MM.1S (cell line): ENCODE results near the gene DPY19L3.

Experiments used
- DNase-seq: peaks from one replicate; pipeline ENCODE4 v3.0.0-alpha.2; 2015
- H2AFZ ChIP-seq: fragments of 300-600 bp; sonication (generic); 2 replicates; pipeline ENCODE4 v1.6.0; 2016; ENCODE audit warnings: antibody characterized with exemption, low read length
- H3F3A ChIP-seq: fragments of 300-600 bp; sonication (generic); 2 replicates; pipeline ENCODE4 v1.6.1; 2016; ENCODE audit warnings: mild to moderate bottlenecking, antibody characterized with exemption, low read length, moderate library complexity, mixed read lengths; ENCODE audit not compliant: insufficient read depth
- H3K27ac ChIP-seq: fragments of 300-600 bp; sonication (generic); 2 replicates; pipeline ENCODE4 v1.5.1; 2016; ENCODE audit warnings: mild to moderate bottlenecking, low read length
- H3K27me3 ChIP-seq: fragments of 300-600 bp; sonication (generic); replicated peaks from 2 replicates; pipeline ENCODE4 v1.6.0; 2016; ENCODE audit warnings: low read length; ENCODE audit not compliant: insufficient read depth
- H3K36me3 ChIP-seq: fragments of 300-600 bp; sonication (generic); replicated peaks from 2 replicates; pipeline ENCODE4 v1.6.1; 2016; ENCODE audit warnings: mild to moderate bottlenecking, low read length, mixed read lengths; ENCODE audit not compliant: insufficient read depth
- H3K4me1 ChIP-seq: fragments of 300-600 bp; sonication (generic); 2 replicates; pipeline ENCODE4 v1.6.1; 2016; ENCODE audit warnings: low read length, mixed read lengths
- H3K4me2 ChIP-seq: fragments of 300-600 bp; sonication (generic); 2 replicates; pipeline ENCODE4 v1.6.0; 2016; ENCODE audit warnings: low read depth, low read length
- H3K4me3 ChIP-seq: fragments of 300-600 bp; sonication (generic); 2 replicates; pipeline ENCODE4 v1.5.1; 2016; ENCODE audit warnings: low read length, mixed read lengths
- H3K79me2 ChIP-seq: fragments of 300-600 bp; sonication (generic); 2 replicates; pipeline ENCODE4 v1.6.1; 2016; ENCODE audit warnings: mixed run types, low read length, mixed read lengths
- H3K9ac ChIP-seq: fragments of 300-600 bp; sonication (generic); 2 replicates; pipeline ENCODE4 v1.6.1; 2016; ENCODE audit warnings: low read length, mixed read lengths
- H3K9me2 ChIP-seq: fragments of 300-600 bp; sonication (generic); replicated peaks from 2 replicates; pipeline ENCODE4 v1.6.1; 2016; ENCODE audit warnings: mild to moderate bottlenecking, low read length, mixed read lengths; ENCODE audit not compliant: insufficient read depth
- H3K9me3 ChIP-seq: fragments of 300-600 bp; sonication (generic); replicated peaks from 2 replicates; pipeline ENCODE4 v1.6.1; 2016; ENCODE audit warnings: mild to moderate bottlenecking, low read length, mixed read lengths; ENCODE audit not compliant: insufficient read depth
- H4K20me1 ChIP-seq: fragments of 300-600 bp; sonication (generic); 2 replicates; pipeline ENCODE4 v1.6.1; 2016; ENCODE audit warnings: mild to moderate bottlenecking, low read length, moderate library complexity, mixed read lengths; ENCODE audit not compliant: insufficient read depth
- CTCF ChIP-seq: fragments of 300-600 bp; sonication (generic); IDR thresholded peaks from 2 replicates; pipeline ENCODE4 v1.5.1; 2016; ENCODE audit warnings: antibody characterized with exemption, low read length, mixed read lengths
- EZH2 ChIP-seq: fragments of 300-600 bp; sonication (generic); optimal IDR thresholded peaks from 2 replicates; pipeline ENCODE3; 2017; ENCODE audit warnings: low read depth, mild to moderate bottlenecking, antibody characterized with exemption, low read length, mixed read lengths
- EZH2phosphoT487 ChIP-seq: fragments of 300-600 bp; sonication (generic); IDR thresholded peaks from 2 replicates; pipeline ENCODE4 v1.6.1; 2018; ENCODE audit warnings: antibody characterized with exemption, low read length

DPY19L3 gene

GRCh38 chr19:32457571-32458158 lies 52.1 kb downstream of the DPY19L3 start:
- Histone ChIP-seq H3F3A (peaks cover 14% of the 10 kb centered on the region), H3K9me2 (no peaks in the 10 kb centered on the region), H4K20me1 (no peaks in the 10 kb centered on the region), H3K27ac (peak overlapping the region; percentile 68; the same call in 1 of the 2 replicates), H3K27me3 (no peaks in the 10 kb centered on the region), H2AFZ (peak overlapping the region; percentile 53), H3K36me3 (no peaks in the 10 kb centered on the region), H3K9me3 (no peaks in the 10 kb centered on the region), H3K79me2 (no peaks in the 10 kb centered on the region), H3K4me2 (peak overlapping the region; percentile 73), H3K4me3 (peak overlapping the region; percentile 50), H3K4me1 (peaks cover 25% of the 10 kb centered on the region), H3K9ac (peak overlapping the region; percentile 37; the same call in 1 of the 2 replicates)
- peak; percentile 14 for DNase-seq
- TF ChIP-seq EZH2phosphoT487, result no peak
- TF ChIP-seq EZH2, result no peak
- TF ChIP-seq CTCF, result no peak

- peak overlapping the region; percentile 50 for H3K4me3 ChIP-seq
- no peaks in the 10 kb centered on the region for H3K36me3 ChIP-seq
- no peaks in the 10 kb centered on the region for H3K9me2 ChIP-seq
- H3K4me2 ChIP-seq, result peak overlapping the region; percentile 73
- no peaks in the 10 kb centered on the region for H3K27me3 ChIP-seq
- no peak for TF ChIP-seq CTCF
- TF ChIP-seq EZH2, result no peak
- no peak for TF ChIP-seq EZH2phosphoT487
- no peaks in the 10 kb centered on the region for H3K79me2 ChIP-seq
- H4K20me1 ChIP-seq, result no peaks in the 10 kb centered on the region
- peak overlapping the region; percentile 53 for H2AFZ ChIP-seq
- H3K4me1 ChIP-seq, result peaks cover 25% of the 10 kb centered on the region
- H3K9me3 ChIP-seq, result no peaks in the 10 kb centered on the region
- DNase-seq, result peak; percentile 49
- peaks cover 14% of the 10 kb centered on the region for H3F3A ChIP-seq
- peak overlapping the region; percentile 37; the same call in 1 of the 2 replicates for H3K9ac ChIP-seq
- peak overlapping the region; percentile 68 for H3K27ac ChIP-seq
These were observed 53.0 kb downstream of the DPY19L3 start for GRCh38 chr19:32458500-32459123.

GRCh38 chr19:32459204-32459865 lies 53.8 kb downstream of the DPY19L3 start:
- peak overlapping the region; percentile 50 for H3K4me3 ChIP-seq
- no peaks in the 10 kb centered on the region for H3K36me3 ChIP-seq
- no peaks in the 10 kb centered on the region for H3K27me3 ChIP-seq
- H3K9me2 ChIP-seq, result no peaks in the 10 kb centered on the region
- H4K20me1 ChIP-seq, result no peaks in the 10 kb centered on the region
- peak overlapping the region; percentile 68; the same call in 1 of the 2 replicates for H3K27ac ChIP-seq
- peak overlapping the region; percentile 73 for H3K4me2 ChIP-seq
- peaks cover 14% of the 10 kb centered on the region for H3F3A ChIP-seq
- no peak for DNase-seq
- TF ChIP-seq CTCF, result no peak
- no peak for TF ChIP-seq EZH2phosphoT487
- TF ChIP-seq EZH2, result no peak
- no peaks in the 10 kb centered on the region for H3K79me2 ChIP-seq
- H3K4me1 ChIP-seq, result peaks cover 25% of the 10 kb centered on the region
- peak overlapping the region; percentile 53 for H2AFZ ChIP-seq
- peak overlapping the region; percentile 37; the same call in 1 of the 2 replicates for H3K9ac ChIP-seq
- no peaks in the 10 kb centered on the region for H3K9me3 ChIP-seq
